Inferior parietal cortex (tissue), 1 donor: Measurements from ENCODE around the gene SPATA31E1.
"Not testable (repeated sequence)": the region's sequence is repeated elsewhere in the genome, so short reads cannot be mapped to it uniquely, and the experiment has no call there.

Source experiments
- DNase-seq: peaks from one replicate; pipeline ENCODE4 v3.0.0-alpha.2; 2016; ENCODE audit errors: extremely low spot score

Gene SPATA31E1

GRCh38 chr9:87882627-87883026 is at the start of gene SPATA31E1:
Gene SPATA31E1, plus strand, starts transcription at chr9:87882877. Its CDS starts 15 bp downstream, at chr9:87882892.
- no peak for DNase-seq

- DNase-seq = no peak
Measured at GRCh38 chr9:87834357-87834756, 48.3 kb upstream of the SPATA31E1 start.

- DNase-seq = no peak
Measured at GRCh38 chr9:87836536-87836935, 46.1 kb upstream of the SPATA31E1 start.

GRCh38 chr9:87836951-87837705 is 45.5 kb upstream of the SPATA31E1 start:
- peak; percentile 59 for DNase-seq

GRCh38 chr9:87840134-87840533 is 42.5 kb upstream of the SPATA31E1 start:
- no peak for DNase-seq

GRCh38 chr9:87842878-87843585 is 39.6 kb upstream of the SPATA31E1 start:
- no peak for DNase-seq

- no peak for DNase-seq
Measured at GRCh38 chr9:87844506-87844905, 38.2 kb upstream of the SPATA31E1 start.

GRCh38 chr9:87847817-87848216 is 34.9 kb upstream of the SPATA31E1 start:
- not testable (repeated sequence) for DNase-seq

- no peak for DNase-seq
Measured at GRCh38 chr9:87849144-87849758, 33.4 kb upstream of the SPATA31E1 start.

GRCh38 chr9:87850391-87850790 is 32.3 kb upstream of the SPATA31E1 start:
- DNase-seq = no peak

- not testable (repeated sequence) for DNase-seq
Measured at GRCh38 chr9:87851186-87851585, 31.5 kb upstream of the SPATA31E1 start.

GRCh38 chr9:87853302-87853701 is 29.4 kb upstream of the SPATA31E1 start:
- no peak for DNase-seq

- no peak for DNase-seq
Measured at GRCh38 chr9:87853876-87854579, 28.6 kb upstream of the SPATA31E1 start.

- DNase-seq = no peak
Measured at GRCh38 chr9:87854580-87854955, 28.1 kb upstream of the SPATA31E1 start.

GRCh38 chr9:87855061-87855460 is 27.6 kb upstream of the SPATA31E1 start:
- DNase-seq = no peak

GRCh38 chr9:87857141-87857947 is 25.3 kb upstream of the SPATA31E1 start:
- DNase-seq = no peak

- DNase-seq = no peak
Measured at GRCh38 chr9:87857948-87858335, 24.7 kb upstream of the SPATA31E1 start.

GRCh38 chr9:87859137-87859536 is 23.5 kb upstream of the SPATA31E1 start:
- no peak for DNase-seq

- no peak for DNase-seq
Measured at GRCh38 chr9:87859786-87860185, 22.9 kb upstream of the SPATA31E1 start.

- DNase-seq = no peak
Measured at GRCh38 chr9:87861332-87861731, 21.3 kb upstream of the SPATA31E1 start.

GRCh38 chr9:87862536-87863268 is 20.0 kb upstream of the SPATA31E1 start:
- no peak for DNase-seq
